Ramos (cell line): ENCODE measurements around the gene CFAP54.

ENCODE experiments used
- in situ Hi-C: fragments of 300-500 bp; cut with MboI; formaldehyde crosslinking; loops from one replicate; pipeline ENCODE4 v1.14.3; 2022; ENCODE audit warnings: low sequenced_read_pairs; ENCODE audit not compliant: unreplicated experiment

CFAP54 gene

GRCh38 chr12:96808587-96808986 is 319.2 kb downstream of the CFAP54 start:
- in situ Hi-C loops = no loop called here

- in situ Hi-C loops = no loop called here
These were observed 320.1 kb downstream of the CFAP54 start for GRCh38 chr12:96809522-96809921.

- in situ Hi-C loops = no loop called here
These were observed 320.7 kb downstream of the CFAP54 start for GRCh38 chr12:96810057-96810456.

- in situ Hi-C loops = no loop called here
These were observed 321.1 kb downstream of the CFAP54 start for GRCh38 chr12:96810477-96810876.

- in situ Hi-C loops = no loop called here
These were observed 321.7 kb downstream of the CFAP54 start for GRCh38 chr12:96811083-96811482.

GRCh38 chr12:96812153-96812552 is 322.8 kb downstream of the CFAP54 start:
- in situ Hi-C loops = no loop called here

- in situ Hi-C loops = no loop called here
These were observed 324.8 kb downstream of the CFAP54 start for GRCh38 chr12:96814200-96814599.

- in situ Hi-C loops = no loop called here
These were observed 332.2 kb downstream of the CFAP54 start for GRCh38 chr12:96821592-96821991.

- in situ Hi-C loops = no loop called here
These were observed 333.3 kb downstream of the CFAP54 start for GRCh38 chr12:96822641-96823040.

GRCh38 chr12:96824074-96824837 is 334.9 kb downstream of the CFAP54 start:
- in situ Hi-C loops = no loop called here

- in situ Hi-C loops = no loop called here
These were observed 335.5 kb downstream of the CFAP54 start for GRCh38 chr12:96824838-96825236.

GRCh38 chr12:96828169-96828789 is 338.9 kb downstream of the CFAP54 start:
- in situ Hi-C loops = no loop called here

- in situ Hi-C loops = no loop called here
These were observed 340.0 kb downstream of the CFAP54 start for GRCh38 chr12:96829354-96829753.

GRCh38 chr12:96831346-96831745 is 342.0 kb downstream of the CFAP54 start:
- in situ Hi-C loops = no loop called here

- in situ Hi-C loops = no loop called here
These were observed 356.9 kb downstream of the CFAP54 start for GRCh38 chr12:96846293-96846692.

- in situ Hi-C loops = no loop called here
These were observed 361.3 kb downstream of the CFAP54 start for GRCh38 chr12:96850676-96851075.

- in situ Hi-C loops = no loop called here
These were observed 368.8 kb downstream of the CFAP54 start for GRCh38 chr12:96858162-96858561.

- in situ Hi-C loops = no loop called here
These were observed 372.3 kb downstream of the CFAP54 start for GRCh38 chr12:96861656-96862055.

- in situ Hi-C loops = no loop called here
These were observed 372.9 kb downstream of the CFAP54 start for GRCh38 chr12:96862326-96862725.

GRCh38 chr12:96864335-96864734 is 375.0 kb downstream of the CFAP54 start:
- in situ Hi-C loops = no loop called here

GRCh38 chr12:96866801-96867590 is 377.6 kb downstream of the CFAP54 start:
- in situ Hi-C loops = no loop called here
